Cardiac septum (tissue), 1 donor: ENCODE measurements around the gene PRAME. TPM values are rescaled to one million over a fixed set of nuclear protein-coding genes. Genes with fewer than 3 reads are reported as not detected.
"Not testable (repeated sequence)": the region's sequence is repeated elsewhere in the genome, so short reads cannot be mapped to it uniquely, and the experiment has no call there.

Experiments used
- DNase-seq: peaks from one replicate; pipeline ENCODE4 v3.0.0-alpha.2; 2020; ENCODE audit warnings: low spot score
- intact Hi-C: fragments of 100-400 bp; cut with DNase I; formaldehyde crosslinking; loops from one replicate; pipeline ENCODE4 v1.14.0; 2022
- total RNA-seq: library from RNA; stranded (reverse); fragmentation: NEBNext Ultra II Directional; extraction: Animal tissue kit (Norgen Biotek cat#: 25700); gene quantifications from one replicate; pipeline ENCODE4 v1.2.1, GENCODE V29; 2021
- donor health status: DM: no; HTN: no; CAD: no.

PRAME gene
- total RNA-seq, 1 donor from 2014 or later = 0.27 TPM

GRCh38 chr22:22531770-22532546, 27.1 kb downstream of the PRAME start:
- no peak for DNase-seq
- intact Hi-C loops = no loop called here

- DNase-seq = no peak
- intact Hi-C loops = no loop called here
Observed at GRCh38 chr22:22528780-22529179, 30.3 kb downstream of the PRAME start.

GRCh38 chr22:22527312-22527711, 31.8 kb downstream of the PRAME start:
- DNase-seq = no peak
- intact Hi-C loops = no loop called here

GRCh38 chr22:22526125-22526912, 32.7 kb downstream of the PRAME start:
- no peak for DNase-seq
- intact Hi-C loops = no loop called here

GRCh38 chr22:22523494-22523893, 35.6 kb downstream of the PRAME start:
- DNase-seq = no peak
- intact Hi-C loops = no loop called here

- intact Hi-C loops = no loop called here
- DNase-seq = no peak
Observed at GRCh38 chr22:22521631-22522030, 37.4 kb downstream of the PRAME start.

GRCh38 chr22:22520667-22521602, 38.1 kb downstream of the PRAME start:
- intact Hi-C loops = no loop called here
- DNase-seq = no peak

GRCh38 chr22:22520020-22520656, 38.9 kb downstream of the PRAME start, which contains the start of gene ZNF280A:
Gene ZNF280A, minus strand, starts transcription at chr22:22520270. Its CDS starts 4,640 bp downstream, at chr22:22515630.
- DNase-seq = no peak
- intact Hi-C loops = no loop called here

- intact Hi-C loops = no loop called here
Observed at GRCh38 chr22:22519591-22519990, 39.5 kb downstream of the PRAME start.

GRCh38 chr22:22516992-22517391, 42.1 kb downstream of the PRAME start:
- intact Hi-C loops = no loop called here
- DNase-seq = no peak

More at GRCh38 chr22:22519591-22519990, 39.5 kb downstream of the PRAME start:
- DNase-seq = no peak

- intact Hi-C loops = no loop called here
- DNase-seq = no peak
Observed at GRCh38 chr22:22515890-22516289, 43.2 kb downstream of the PRAME start.

GRCh38 chr22:22514431-22514830, 44.6 kb downstream of the PRAME start:
- DNase-seq, intact Hi-C loops: not testable (repeated sequence)

GRCh38 chr22:22513619-22514018, 45.4 kb downstream of the PRAME start:
- no peak for DNase-seq
- intact Hi-C loops = no loop called here

GRCh38 chr22:22512951-22513350, 46.1 kb downstream of the PRAME start:
- no peak for DNase-seq
- intact Hi-C loops = no loop called here

- intact Hi-C loops, DNase-seq: not testable (repeated sequence)
Observed at GRCh38 chr22:22510833-22511232, 48.2 kb downstream of the PRAME start.

GRCh38 chr22:22509912-22510311, 49.2 kb downstream of the PRAME start:
- intact Hi-C loops, DNase-seq: not testable (repeated sequence)

- DNase-seq = peak; percentile 75
- intact Hi-C loops = no loop called here
Observed at GRCh38 chr22:22508274-22509176, 50.5 kb downstream of the PRAME start, which contains the start of gene ZNF280B. Gene ZNF280B, minus strand, starts transcription at chr22:22508742. Its CDS starts 19,344 bp downstream, at chr22:22489398.

GRCh38 chr22:22507743-22508273, 51.3 kb downstream of the PRAME start:
- intact Hi-C loops = no loop called here
- DNase-seq = no peak
